Endodermal cell (in vitro differentiated cells): ENCODE data around the gene ESCO1. TPM values are rescaled to one million over a fixed set of nuclear protein-coding genes. Genes with fewer than 3 reads are reported as not detected.

Source experiments
- DNase-seq: peaks from one replicate; pipeline ENCODE4 v3.0.0-alpha.2; 2017
- H3K27ac ChIP-seq: 2 replicates; pipeline ENCODE4 v1.5.1; 2013; ENCODE audit warnings: mild to moderate bottlenecking, low read depth, low read length, moderate library complexity
- H3K27me3 ChIP-seq: 2 replicates; pipeline ENCODE4 v1.6.1; 2013; ENCODE audit warnings: mild to moderate bottlenecking, low read length, moderate library complexity; ENCODE audit not compliant: insufficient read depth, control insufficient read depth, poor library complexity, severe bottlenecking
- H3K36me3 ChIP-seq: 2 replicates; pipeline ENCODE4 v1.7.0; 2013; ENCODE audit warnings: mild to moderate bottlenecking, low read length, moderate library complexity; ENCODE audit not compliant: control insufficient read depth, insufficient read depth
- H3K4me1 ChIP-seq: one replicate; pipeline ENCODE4 v1.7.0; 2013; ENCODE audit warnings: low read length; ENCODE audit not compliant: control insufficient read depth, insufficient read depth
- H3K4me3 ChIP-seq: 2 replicates; pipeline ENCODE4 v1.5.1; 2013; ENCODE audit warnings: mild to moderate bottlenecking, low read length, moderate library complexity
- H3K9ac ChIP-seq: 2 replicates; pipeline ENCODE4 v1.6.1; 2013; ENCODE audit warnings: mild to moderate bottlenecking, low read length, moderate library complexity; ENCODE audit not compliant: poor library complexity, severe bottlenecking; ENCODE audit errors: extremely low read depth
- H3K9me3 ChIP-seq: 2 replicates; pipeline ENCODE4 v1.6.1; 2013; ENCODE audit warnings: mild to moderate bottlenecking, low read length, moderate library complexity; ENCODE audit not compliant: control insufficient read depth
- H3K27ac Mint-ChIP-seq: 2 replicates; pipeline ENCODE4 v1.8.0; 2020; ENCODE audit warnings: mixed read lengths
- H3K27me3 Mint-ChIP-seq: 2 replicates; pipeline ENCODE4 v1.8.0; 2021; ENCODE audit warnings: mild to moderate bottlenecking, mixed read lengths; ENCODE audit not compliant: insufficient read depth
- H3K36me3 Mint-ChIP-seq: 2 replicates; pipeline ENCODE4 v1.8.0; 2020; ENCODE audit warnings: low read depth, mixed read lengths
- H3K4me1 Mint-ChIP-seq: 2 replicates; pipeline ENCODE4 v1.8.0; 2020; ENCODE audit warnings: mixed read lengths
- H3K4me3 Mint-ChIP-seq: 2 replicates; pipeline ENCODE4 v1.8.0; 2020; ENCODE audit warnings: mild to moderate bottlenecking, moderate library complexity, mixed read lengths
- H3K9me3 Mint-ChIP-seq: 2 replicates; pipeline ENCODE4 v1.8.0; 2020; ENCODE audit warnings: mild to moderate bottlenecking, mixed read lengths
- CTCF ChIP-seq: fragments of 200-600 bp; sonication (generic); conservative IDR thresholded peaks from 2 replicates; pipeline ENCODE4 v1.5.0; 2021; ENCODE audit warnings: antibody characterized with exemption, mild to moderate bottlenecking
- WGBS, 2 experiments: methylation state at CpG; one replicate each; pipeline versions ENCODE4 v1.1.5 to v1.1.7; 2013; ENCODE audit warnings: missing lambda C conversion rate in 2 of 2, mixed read lengths in 1 of 2; ENCODE audit not compliant: insufficient coverage in 1 of 2, insufficient read length in 1 of 2; 5-methylcytosine and 5-hydroxymethylcytosine counted together
- total RNA-seq, 2 donors: library from RNA; stranded (reverse); fragmentation: NEBNext Ultra II Directional in 1 of 2; extraction: Animal tissue kit (Norgen Biotek cat#: 25700) in 1 of 2; gene quantifications; 2 replicates in 1 of 2; 3 replicates in 1 of 2; pipeline ENCODE4 v1.2.1, GENCODE V29; 2021

The ESCO1 gene
- total RNA-seq, 2 donors from 2014 or later: 33.3 to 39.4 TPM

- peaks cover 51% of the 10 kb centered on the region for H3K36me3 ChIP-seq
- Mint-ChIP-seq H3K27me3 (no peaks in the 10 kb centered on the region), H3K27ac (no peak overlapping the region), H3K9me3 (no peaks in the 10 kb centered on the region), H3K36me3 (peaks cover 48% of the 10 kb centered on the region), H3K4me1 (peaks cover 39% of the 10 kb centered on the region), H3K4me3 (no peak overlapping the region)
- H3K4me1 ChIP-seq: peaks cover 6% of the 10 kb centered on the region
- no peaks in the 10 kb centered on the region for H3K9me3 ChIP-seq
- no peak overlapping the region for H3K27ac ChIP-seq
- no peak overlapping the region for H3K4me3 ChIP-seq
- no peaks in the 10 kb centered on the region for H3K27me3 ChIP-seq
- WGBS, 2 experiments: 96 to 97% methylated on average over 6 of the region's 6 CpGs
- H3K9ac ChIP-seq: no peak overlapping the region
- no peak for DNase-seq
- TF ChIP-seq CTCF: no peak
Measured at GRCh38 chr18:21522530-21522929, 78.0 kb downstream of the ESCO1 start.

- TF ChIP-seq CTCF: no peak
- Mint-ChIP-seq H3K27me3 (no peaks in the 10 kb centered on the region), H3K36me3 (peaks cover 39% of the 10 kb centered on the region), H3K4me3 (no peak overlapping the region), H3K27ac (no peak overlapping the region), H3K9me3 (no peaks in the 10 kb centered on the region), H3K4me1 (peaks cover 7% of the 10 kb centered on the region)
- no peak overlapping the region for H3K9ac ChIP-seq
- peaks cover 30% of the 10 kb centered on the region for H3K36me3 ChIP-seq
- no peak for DNase-seq
- WGBS, 2 experiments: 94 to 96% methylated on average over 5 of the region's 5 CpGs
- H3K27me3 ChIP-seq: no peaks in the 10 kb centered on the region
- no peaks in the 10 kb centered on the region for H3K4me1 ChIP-seq
- H3K9me3 ChIP-seq: peaks cover 10% of the 10 kb centered on the region
- no peak overlapping the region for H3K4me3 ChIP-seq
- no peak overlapping the region for H3K27ac ChIP-seq
Measured at GRCh38 chr18:21513741-21514140, 86.8 kb downstream of the ESCO1 start.

GRCh38 chr18:21513292-21513691, 87.2 kb downstream of the ESCO1 start:
- peaks cover 10% of the 10 kb centered on the region for H3K9me3 ChIP-seq
- no peak for TF ChIP-seq CTCF
- no peaks in the 10 kb centered on the region for H3K27me3 ChIP-seq
- H3K27ac ChIP-seq: no peak overlapping the region
- Mint-ChIP-seq H3K4me1 (peaks cover 7% of the 10 kb centered on the region), H3K36me3 (peaks cover 39% of the 10 kb centered on the region), H3K27me3 (no peaks in the 10 kb centered on the region), H3K9me3 (no peaks in the 10 kb centered on the region), H3K4me3 (no peak overlapping the region), H3K27ac (no peak overlapping the region)
- DNase-seq: no peak
- peaks cover 29% of the 10 kb centered on the region for H3K36me3 ChIP-seq
- H3K9ac ChIP-seq: no peak overlapping the region
- H3K4me1 ChIP-seq: no peaks in the 10 kb centered on the region
- H3K4me3 ChIP-seq: no peak overlapping the region
- WGBS, 2 experiments: 91 to 100% methylated on average over 2 of the region's 2 CpGs
